ENCODE data around the gene RASSF5. TPM values are rescaled to one million over a fixed set of nuclear protein-coding genes. Genes with fewer than 3 reads are reported as not detected.

The RASSF5 gene
- polyA plus RNA-seq, 1 donor (not counting 4 experiments of a cell fraction or from before 2014, with no cell fraction given): 2.4 TPM

DNA sequence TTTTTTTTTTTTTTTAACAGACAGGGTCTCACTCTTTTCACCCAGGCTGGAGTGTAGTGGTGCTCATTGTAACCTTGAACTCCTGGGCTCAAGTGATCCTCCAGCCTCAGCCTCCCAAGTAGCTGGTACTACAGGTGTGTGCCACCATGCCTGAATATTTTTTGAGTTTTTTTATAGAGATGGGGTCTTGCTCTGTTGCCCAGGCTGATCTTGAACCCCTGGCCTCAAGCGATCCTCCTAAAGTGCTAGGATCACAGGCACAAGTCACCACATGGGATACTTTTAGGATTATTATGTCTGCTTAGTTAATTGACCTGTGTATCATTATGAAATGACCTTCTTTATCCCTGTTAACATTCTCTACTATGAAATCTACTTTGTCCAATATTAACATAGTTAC, 38.0 kb downstream of the RASSF5 start:
- no peak overlapping the region for H2AFZ ChIP-seq (ENCODE audit: control insufficient read depth, low read length)
- dilution Hi-C loops (cut with MboI; ENCODE audit: extremely low pct_ligation_motif_present, low sequenced_read_pairs): no loop called here
- TF ChIP-seq CTCF (optimal IDR thresholded peaks at IDR 0.05 in 1 of 3, IDR thresholded peaks at IDR 0.05 in 1 of 3, conservative IDR thresholded peaks at IDR 0.05 in 1 of 3; ENCODE audit: extremely low read depth in 1 of 3, insufficient read depth in 2 of 3, low read length in 3 of 3): no peak
- no peak for TF ChIP-seq EZH2 (IDR thresholded peaks at IDR 0.05; ENCODE audit: low read length)
- H3K9me3 ChIP-seq (ENCODE audit: control insufficient read depth, low read depth, low read length): no peaks in the 10 kb centered on the region
- peaks cover 0 to under 1% of the 10 kb centered on the region in 2 experiments for H3K36me3 ChIP-seq (ENCODE audit: control insufficient read depth in 2 of 2, extremely low read depth in 1 of 2, insufficient read depth in 2 of 2, low read length in 2 of 2)
- no peaks in the 10 kb centered on the region for H3K9me1 ChIP-seq (ENCODE audit: control insufficient read depth, extremely low read depth, insufficient read depth, low read length)
- no peak for FAIRE-seq
- no peaks in the 10 kb centered on the region for H3K27me3 ChIP-seq (ENCODE audit: control insufficient read depth, extremely low read depth, insufficient read depth, low read length)
- H3K9ac ChIP-seq (ENCODE audit: control insufficient read depth, extremely low read depth, insufficient read depth, low read length): no peak overlapping the region
- no peaks in the 10 kb centered on the region for H3K79me2 ChIP-seq (ENCODE audit: control insufficient read depth, insufficient read depth, low read length)
- no peak overlapping the region for H3K4me3 ChIP-seq (ENCODE audit: control insufficient read depth in 2 of 3, extremely low read depth in 1 of 3, insufficient read depth in 2 of 3, low read depth in 1 of 3, low read length in 3 of 3)
- H3K27ac ChIP-seq (ENCODE audit: control insufficient read depth, insufficient read depth, low read length): no peak overlapping the region
- no peaks in the 10 kb centered on the region for H4K20me1 ChIP-seq (ENCODE audit: control insufficient read depth, extremely low read depth, insufficient read depth, low read length)
- no peak overlapping the region for H3K4me2 ChIP-seq (ENCODE audit: control insufficient read depth, extremely low read depth, insufficient read depth, low read depth, low read length)
- peaks cover 4% of the 10 kb centered on the region for H3K4me1 ChIP-seq (ENCODE audit: control insufficient read depth, extremely low read depth, insufficient read depth, low read length)
- DNase-seq (ENCODE audit: low read depth, low spot score): no peak

- H3K4me3 ChIP-seq (ENCODE audit: control insufficient read depth in 2 of 3, extremely low read depth in 1 of 3, insufficient read depth in 2 of 3, low read depth in 1 of 3, low read length in 3 of 3): no peak overlapping the region
- H3K9ac ChIP-seq (ENCODE audit: control insufficient read depth, extremely low read depth, insufficient read depth, low read length): no peak overlapping the region
- H3K4me1 ChIP-seq (ENCODE audit: control insufficient read depth, extremely low read depth, insufficient read depth, low read length): peaks cover 4% of the 10 kb centered on the region
- no peaks in the 10 kb centered on the region for H3K9me3 ChIP-seq (ENCODE audit: control insufficient read depth, low read depth, low read length)
- H3K36me3 ChIP-seq (ENCODE audit: control insufficient read depth in 2 of 2, extremely low read depth in 1 of 2, insufficient read depth in 2 of 2, low read length in 2 of 2): no peaks in the 10 kb centered on the region
- TF ChIP-seq EZH2 (IDR thresholded peaks at IDR 0.05; ENCODE audit: low read length) (no peak), CTCF (optimal IDR thresholded peaks at IDR 0.05 in 1 of 3, IDR thresholded peaks at IDR 0.05 in 1 of 3, conservative IDR thresholded peaks at IDR 0.05 in 1 of 3; ENCODE audit: extremely low read depth in 1 of 3, insufficient read depth in 2 of 3, low read length in 3 of 3) (no peak)
- no peaks in the 10 kb centered on the region for H4K20me1 ChIP-seq (ENCODE audit: control insufficient read depth, extremely low read depth, insufficient read depth, low read length)
- FAIRE-seq: no peak
- dilution Hi-C loops (cut with MboI; ENCODE audit: extremely low pct_ligation_motif_present, low sequenced_read_pairs): no loop called here
- H3K27me3 ChIP-seq (ENCODE audit: control insufficient read depth, extremely low read depth, insufficient read depth, low read length): no peaks in the 10 kb centered on the region
- DNase-seq (ENCODE audit: low read depth, low spot score): no peak
- H2AFZ ChIP-seq (ENCODE audit: control insufficient read depth, low read length): no peak overlapping the region
- H3K4me2 ChIP-seq (ENCODE audit: control insufficient read depth, extremely low read depth, insufficient read depth, low read depth, low read length): no peak overlapping the region
- no peak overlapping the region for H3K27ac ChIP-seq (ENCODE audit: control insufficient read depth, insufficient read depth, low read length)
- H3K9me1 ChIP-seq (ENCODE audit: control insufficient read depth, extremely low read depth, insufficient read depth, low read length): no peaks in the 10 kb centered on the region
- no peaks in the 10 kb centered on the region for H3K79me2 ChIP-seq (ENCODE audit: control insufficient read depth, insufficient read depth, low read length)
Measured at GRCh38 chr1:206547104-206547503, 39.8 kb downstream of the RASSF5 start.

Data from keratinocyte (primary cell).